ENCODE measurements around the gene LILRA2.

DNA sequence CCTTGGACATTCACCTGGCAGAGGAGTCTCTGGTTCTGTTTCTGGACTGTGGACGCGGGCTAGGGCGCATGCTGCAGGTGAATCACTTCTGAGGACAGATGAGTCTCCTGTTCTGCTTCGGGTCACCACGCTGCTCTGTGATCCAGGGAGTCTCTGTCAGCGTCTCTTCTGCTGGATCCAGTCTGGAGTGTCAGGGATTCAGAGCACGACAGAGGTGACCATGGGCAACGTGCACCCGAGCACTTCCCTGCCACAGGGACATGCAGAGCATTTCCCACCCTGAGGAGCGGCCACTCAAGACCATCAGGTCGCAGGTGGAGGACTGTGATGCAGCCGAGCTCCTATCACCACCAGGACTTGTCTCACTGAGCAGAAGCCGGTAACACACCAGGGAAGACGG is 24.4 kb upstream of the LILRA2 start:
- TF ChIP-seq, protein P1, sequence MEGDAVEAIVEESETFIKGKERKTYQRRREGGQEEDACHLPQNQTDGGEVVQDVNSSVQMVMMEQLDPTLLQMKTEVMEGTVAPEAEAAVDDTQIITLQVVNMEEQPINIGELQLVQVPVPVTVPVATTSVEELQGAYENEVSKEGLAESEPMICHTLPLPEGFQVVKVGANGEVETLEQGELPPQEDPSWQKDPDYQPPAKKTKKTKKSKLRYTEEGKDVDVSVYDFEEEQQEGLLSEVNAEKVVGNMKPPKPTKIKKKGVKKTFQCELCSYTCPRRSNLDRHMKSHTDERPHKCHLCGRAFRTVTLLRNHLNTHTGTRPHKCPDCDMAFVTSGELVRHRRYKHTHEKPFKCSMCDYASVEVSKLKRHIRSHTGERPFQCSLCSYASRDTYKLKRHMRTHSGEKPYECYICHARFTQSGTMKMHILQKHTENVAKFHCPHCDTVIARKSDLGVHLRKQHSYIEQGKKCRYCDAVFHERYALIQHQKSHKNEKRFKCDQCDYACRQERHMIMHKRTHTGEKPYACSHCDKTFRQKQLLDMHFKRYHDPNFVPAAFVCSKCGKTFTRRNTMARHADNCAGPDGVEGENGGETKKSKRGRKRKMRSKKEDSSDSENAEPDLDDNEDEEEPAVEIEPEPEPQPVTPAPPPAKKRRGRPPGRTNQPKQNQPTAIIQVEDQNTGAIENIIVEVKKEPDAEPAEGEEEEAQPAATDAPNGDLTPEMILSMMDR (conservative IDR thresholded peaks at IDR 0.05; ENCODE audit: low read depth in 2 of 2): no peak
- TF ChIP-seq POLR2AphosphoS5 (IDR thresholded peaks at IDR 0.05; ENCODE audit: low read depth) (no peak), EZH2 (IDR thresholded peaks at IDR 0.05; ENCODE audit: low read depth, unreplicated experiment) (no peak), EZH2phosphoT487 (IDR thresholded peaks at IDR 0.05; ENCODE audit: unreplicated experiment) (no peak), CREB1 (CRISPR knock-in tag; IDR thresholded peaks at IDR 0.05; ENCODE audit: low read depth) (no peak), ZNF331 (CRISPR knock-in tag; IDR thresholded peaks at IDR 0.05; ENCODE audit: low read depth) (no peak), ZNF114 (CRISPR knock-in tag; IDR thresholded peaks at IDR 0.05) (no peak), STAT1 (IDR thresholded peaks at IDR 0.05; ENCODE audit: unreplicated experiment) (no peak), JUNB (IDR thresholded peaks at IDR 0.05; ENCODE audit: unreplicated experiment) (no peak), NANOG (IDR thresholded peaks at IDR 0.05; ENCODE audit: borderline replicate concordance) (no peak)
- TF ChIP-seq, protein P2, sequence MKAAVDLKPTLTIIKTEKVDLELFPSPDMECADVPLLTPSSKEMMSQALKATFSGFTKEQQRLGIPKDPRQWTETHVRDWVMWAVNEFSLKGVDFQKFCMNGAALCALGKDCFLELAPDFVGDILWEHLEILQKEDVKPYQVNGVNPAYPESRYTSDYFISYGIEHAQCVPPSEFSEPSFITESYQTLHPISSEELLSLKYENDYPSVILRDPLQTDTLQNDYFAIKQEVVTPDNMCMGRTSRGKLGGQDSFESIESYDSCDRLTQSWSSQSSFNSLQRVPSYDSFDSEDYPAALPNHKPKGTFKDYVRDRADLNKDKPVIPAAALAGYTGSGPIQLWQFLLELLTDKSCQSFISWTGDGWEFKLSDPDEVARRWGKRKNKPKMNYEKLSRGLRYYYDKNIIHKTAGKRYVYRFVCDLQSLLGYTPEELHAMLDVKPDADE (IDR thresholded peaks at IDR 0.05): no peak
- TF ChIP-seq, protein P3, sequence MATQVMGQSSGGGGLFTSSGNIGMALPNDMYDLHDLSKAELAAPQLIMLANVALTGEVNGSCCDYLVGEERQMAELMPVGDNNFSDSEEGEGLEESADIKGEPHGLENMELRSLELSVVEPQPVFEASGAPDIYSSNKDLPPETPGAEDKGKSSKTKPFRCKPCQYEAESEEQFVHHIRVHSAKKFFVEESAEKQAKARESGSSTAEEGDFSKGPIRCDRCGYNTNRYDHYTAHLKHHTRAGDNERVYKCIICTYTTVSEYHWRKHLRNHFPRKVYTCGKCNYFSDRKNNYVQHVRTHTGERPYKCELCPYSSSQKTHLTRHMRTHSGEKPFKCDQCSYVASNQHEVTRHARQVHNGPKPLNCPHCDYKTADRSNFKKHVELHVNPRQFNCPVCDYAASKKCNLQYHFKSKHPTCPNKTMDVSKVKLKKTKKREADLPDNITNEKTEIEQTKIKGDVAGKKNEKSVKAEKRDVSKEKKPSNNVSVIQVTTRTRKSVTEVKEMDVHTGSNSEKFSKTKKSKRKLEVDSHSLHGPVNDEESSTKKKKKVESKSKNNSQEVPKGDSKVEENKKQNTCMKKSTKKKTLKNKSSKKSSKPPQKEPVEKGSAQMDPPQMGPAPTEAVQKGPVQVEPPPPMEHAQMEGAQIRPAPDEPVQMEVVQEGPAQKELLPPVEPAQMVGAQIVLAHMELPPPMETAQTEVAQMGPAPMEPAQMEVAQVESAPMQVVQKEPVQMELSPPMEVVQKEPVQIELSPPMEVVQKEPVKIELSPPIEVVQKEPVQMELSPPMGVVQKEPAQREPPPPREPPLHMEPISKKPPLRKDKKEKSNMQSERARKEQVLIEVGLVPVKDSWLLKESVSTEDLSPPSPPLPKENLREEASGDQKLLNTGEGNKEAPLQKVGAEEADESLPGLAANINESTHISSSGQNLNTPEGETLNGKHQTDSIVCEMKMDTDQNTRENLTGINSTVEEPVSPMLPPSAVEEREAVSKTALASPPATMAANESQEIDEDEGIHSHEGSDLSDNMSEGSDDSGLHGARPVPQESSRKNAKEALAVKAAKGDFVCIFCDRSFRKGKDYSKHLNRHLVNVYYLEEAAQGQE (IDR thresholded peaks at IDR 0.05; ENCODE audit: unreplicated experiment): no peak
- TF ChIP-seq, protein P4, sequence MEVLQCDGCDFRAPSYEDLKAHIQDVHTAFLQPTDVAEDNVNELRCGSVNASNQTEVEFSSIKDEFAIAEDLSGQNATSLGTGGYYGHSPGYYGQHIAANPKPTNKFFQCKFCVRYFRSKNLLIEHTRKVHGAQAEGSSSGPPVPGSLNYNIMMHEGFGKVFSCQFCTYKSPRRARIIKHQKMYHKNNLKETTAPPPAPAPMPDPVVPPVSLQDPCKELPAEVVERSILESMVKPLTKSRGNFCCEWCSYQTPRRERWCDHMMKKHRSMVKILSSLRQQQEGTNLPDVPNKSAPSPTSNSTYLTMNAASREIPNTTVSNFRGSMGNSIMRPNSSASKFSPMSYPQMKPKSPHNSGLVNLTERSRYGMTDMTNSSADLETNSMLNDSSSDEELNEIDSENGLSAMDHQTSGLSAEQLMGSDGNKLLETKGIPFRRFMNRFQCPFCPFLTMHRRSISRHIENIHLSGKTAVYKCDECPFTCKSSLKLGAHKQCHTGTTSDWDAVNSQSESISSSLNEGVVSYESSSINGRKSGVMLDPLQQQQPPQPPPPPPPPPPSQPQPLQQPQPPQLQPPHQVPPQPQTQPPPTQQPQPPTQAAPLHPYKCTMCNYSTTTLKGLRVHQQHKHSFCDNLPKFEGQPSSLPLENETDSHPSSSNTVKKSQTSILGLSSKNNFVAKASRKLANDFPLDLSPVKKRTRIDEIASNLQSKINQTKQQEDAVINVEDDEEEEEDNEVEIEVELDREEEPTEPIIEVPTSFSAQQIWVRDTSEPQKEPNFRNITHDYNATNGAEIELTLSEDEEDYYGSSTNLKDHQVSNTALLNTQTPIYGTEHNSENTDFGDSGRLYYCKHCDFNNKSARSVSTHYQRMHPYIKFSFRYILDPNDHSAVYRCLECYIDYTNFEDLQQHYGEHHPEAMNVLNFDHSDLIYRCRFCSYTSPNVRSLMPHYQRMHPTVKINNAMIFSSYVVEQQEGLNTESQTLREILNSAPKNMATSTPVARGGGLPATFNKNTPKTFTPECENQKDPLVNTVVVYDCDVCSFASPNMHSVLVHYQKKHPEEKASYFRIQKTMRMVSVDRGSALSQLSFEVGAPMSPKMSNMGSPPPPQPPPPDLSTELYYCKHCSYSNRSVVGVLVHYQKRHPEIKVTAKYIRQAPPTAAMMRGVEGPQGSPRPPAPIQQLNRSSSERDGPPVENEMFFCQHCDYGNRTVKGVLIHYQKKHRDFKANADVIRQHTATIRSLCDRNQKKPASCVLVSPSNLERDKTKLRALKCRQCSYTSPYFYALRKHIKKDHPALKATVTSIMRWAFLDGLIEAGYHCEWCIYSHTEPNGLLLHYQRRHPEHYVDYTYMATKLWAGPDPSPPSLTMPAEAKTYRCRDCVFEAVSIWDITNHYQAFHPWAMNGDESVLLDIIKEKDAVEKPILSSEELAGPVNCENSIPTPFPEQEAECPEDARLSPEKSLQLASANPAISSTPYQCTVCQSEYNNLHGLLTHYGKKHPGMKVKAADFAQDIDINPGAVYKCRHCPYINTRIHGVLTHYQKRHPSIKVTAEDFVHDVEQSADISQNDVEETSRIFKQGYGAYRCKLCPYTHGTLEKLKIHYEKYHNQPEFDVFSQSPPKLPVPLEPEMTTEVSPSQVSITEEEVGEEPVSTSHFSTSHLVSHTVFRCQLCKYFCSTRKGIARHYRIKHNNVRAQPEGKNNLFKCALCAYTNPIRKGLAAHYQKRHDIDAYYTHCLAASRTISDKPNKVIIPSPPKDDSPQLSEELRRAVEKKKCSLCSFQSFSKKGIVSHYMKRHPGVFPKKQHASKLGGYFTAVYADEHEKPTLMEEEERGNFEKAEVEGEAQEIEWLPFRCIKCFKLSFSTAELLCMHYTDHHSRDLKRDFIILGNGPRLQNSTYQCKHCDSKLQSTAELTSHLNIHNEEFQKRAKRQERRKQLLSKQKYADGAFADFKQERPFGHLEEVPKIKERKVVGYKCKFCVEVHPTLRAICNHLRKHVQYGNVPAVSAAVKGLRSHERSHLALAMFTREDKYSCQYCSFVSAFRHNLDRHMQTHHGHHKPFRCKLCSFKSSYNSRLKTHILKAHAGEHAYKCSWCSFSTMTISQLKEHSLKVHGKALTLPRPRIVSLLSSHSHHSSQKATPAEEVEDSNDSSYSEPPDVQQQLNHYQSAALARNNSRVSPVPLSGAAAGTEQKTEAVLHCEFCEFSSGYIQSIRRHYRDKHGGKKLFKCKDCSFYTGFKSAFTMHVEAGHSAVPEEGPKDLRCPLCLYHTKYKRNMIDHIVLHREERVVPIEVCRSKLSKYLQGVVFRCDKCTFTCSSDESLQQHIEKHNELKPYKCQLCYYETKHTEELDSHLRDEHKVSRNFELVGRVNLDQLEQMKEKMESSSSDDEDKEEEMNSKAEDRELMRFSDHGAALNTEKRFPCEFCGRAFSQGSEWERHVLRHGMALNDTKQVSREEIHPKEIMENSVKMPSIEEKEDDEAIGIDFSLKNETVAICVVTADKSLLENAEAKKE (CRISPR knock-in tag; IDR thresholded peaks at IDR 0.05): no peak
